GM12801 (cell line): Measurements from ENCODE around the gene FAM120A.

Experiments
- TF ChIP-seq, protein P1 (sequence below): IDR thresholded peaks from one replicate; pipeline ENCODE4 v1.5.1; 2011; ENCODE audit warnings: control low read depth; ENCODE audit not compliant: insufficient read length; ENCODE audit errors: extremely low read depth

The FAM120A gene

DNA sequence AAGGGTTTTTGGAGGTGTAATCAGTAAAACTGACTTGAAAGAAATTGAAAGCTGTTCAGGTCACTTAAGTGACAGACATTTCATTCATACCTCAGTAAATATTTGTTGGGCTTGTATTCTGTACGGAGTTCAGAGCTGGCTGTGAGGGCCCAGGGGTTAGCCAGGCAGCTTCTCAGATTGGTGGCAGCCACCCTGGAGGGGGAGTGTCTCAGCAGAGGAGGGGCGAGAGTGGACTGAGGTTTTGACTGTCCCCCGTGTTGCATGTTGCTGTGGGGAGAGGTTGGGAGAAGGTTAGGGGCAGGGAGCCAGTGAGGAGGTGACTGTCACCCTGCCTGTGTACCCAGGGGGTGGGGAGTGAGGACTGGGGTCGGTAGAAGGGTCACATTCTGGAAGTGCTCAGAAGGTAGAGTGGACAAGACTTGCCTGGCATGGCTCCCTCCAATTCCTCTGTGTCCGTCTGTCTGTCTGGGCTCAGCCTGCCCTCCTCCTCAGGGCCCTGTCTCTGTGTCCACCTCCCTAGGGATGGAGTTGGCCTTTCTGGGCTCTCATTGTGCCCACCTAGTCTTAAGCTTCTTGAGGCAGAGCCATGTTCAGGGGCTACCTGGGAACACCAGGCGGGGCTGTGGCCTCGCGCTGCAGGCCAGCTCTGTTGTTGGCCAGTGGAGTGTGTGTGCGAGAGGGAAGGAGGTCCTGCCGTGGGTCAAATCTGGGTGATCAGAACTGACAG, 129.3 kb downstream of the FAM120A start:
- TF ChIP-seq, protein P1, sequence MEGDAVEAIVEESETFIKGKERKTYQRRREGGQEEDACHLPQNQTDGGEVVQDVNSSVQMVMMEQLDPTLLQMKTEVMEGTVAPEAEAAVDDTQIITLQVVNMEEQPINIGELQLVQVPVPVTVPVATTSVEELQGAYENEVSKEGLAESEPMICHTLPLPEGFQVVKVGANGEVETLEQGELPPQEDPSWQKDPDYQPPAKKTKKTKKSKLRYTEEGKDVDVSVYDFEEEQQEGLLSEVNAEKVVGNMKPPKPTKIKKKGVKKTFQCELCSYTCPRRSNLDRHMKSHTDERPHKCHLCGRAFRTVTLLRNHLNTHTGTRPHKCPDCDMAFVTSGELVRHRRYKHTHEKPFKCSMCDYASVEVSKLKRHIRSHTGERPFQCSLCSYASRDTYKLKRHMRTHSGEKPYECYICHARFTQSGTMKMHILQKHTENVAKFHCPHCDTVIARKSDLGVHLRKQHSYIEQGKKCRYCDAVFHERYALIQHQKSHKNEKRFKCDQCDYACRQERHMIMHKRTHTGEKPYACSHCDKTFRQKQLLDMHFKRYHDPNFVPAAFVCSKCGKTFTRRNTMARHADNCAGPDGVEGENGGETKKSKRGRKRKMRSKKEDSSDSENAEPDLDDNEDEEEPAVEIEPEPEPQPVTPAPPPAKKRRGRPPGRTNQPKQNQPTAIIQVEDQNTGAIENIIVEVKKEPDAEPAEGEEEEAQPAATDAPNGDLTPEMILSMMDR, result no peak

DNA sequence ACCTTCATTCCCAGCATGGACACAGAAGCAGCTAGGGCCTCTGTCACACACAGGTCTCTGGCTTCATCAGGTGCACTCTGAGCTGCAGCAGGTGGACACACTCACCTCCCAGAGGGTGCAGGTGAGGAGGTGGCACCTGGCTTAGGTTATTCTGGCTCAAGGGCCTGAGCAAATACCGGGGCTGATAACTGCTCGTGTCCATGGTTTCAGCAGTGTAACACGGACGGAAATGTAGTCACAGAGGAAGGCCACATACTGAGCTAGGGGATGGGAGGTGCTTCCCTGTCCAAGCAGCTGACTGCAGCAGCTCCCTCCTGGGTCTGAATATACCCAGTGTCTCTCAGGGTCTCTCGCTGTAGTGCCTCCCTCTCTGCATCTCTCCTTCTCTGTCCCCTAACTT, 130.6 kb downstream of the FAM120A start:
- TF ChIP-seq, protein P1, result no peak

DNA sequence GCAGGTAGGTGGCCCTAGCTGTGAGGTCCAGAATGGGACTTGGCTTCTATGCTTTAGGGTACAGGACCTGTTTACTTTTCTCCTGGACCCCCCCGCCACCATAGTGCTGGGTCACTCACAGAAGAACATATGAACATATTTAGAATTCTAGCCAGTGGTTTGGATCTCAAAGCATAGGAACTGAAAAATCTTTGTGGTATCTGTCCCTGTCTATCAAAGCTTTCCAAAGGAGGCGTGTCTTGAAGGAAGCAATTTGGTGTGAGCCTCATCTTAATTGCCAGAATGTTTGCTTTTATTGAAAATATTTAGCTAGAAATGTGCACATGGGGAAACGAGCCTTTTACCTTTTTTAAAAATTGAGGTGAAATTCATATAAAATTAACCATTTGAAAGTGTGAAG, 131.1 kb downstream of the FAM120A start:
- TF ChIP-seq, protein P1, result no peak

DNA sequence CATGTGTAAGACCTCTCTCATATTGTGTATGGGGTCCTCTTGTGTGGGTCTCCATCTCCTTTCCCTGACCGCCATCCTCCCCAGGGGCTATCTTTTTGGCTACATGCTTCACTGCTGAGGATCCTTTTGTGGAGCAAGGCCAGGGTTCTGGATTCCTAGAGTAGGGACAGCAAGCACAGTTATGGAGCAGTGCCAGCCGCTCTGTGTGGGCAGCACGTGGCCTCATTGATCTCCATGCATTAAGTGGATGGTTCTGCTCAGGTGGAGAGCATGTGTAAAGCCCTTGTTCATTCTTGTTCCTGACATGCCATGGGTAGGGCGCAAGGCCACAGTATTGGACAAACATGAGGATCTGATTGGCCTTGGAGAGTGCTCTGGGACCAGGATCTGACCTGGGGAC, 133.8 kb downstream of the FAM120A start:
- TF ChIP-seq, protein P1, result no peak

DNA sequence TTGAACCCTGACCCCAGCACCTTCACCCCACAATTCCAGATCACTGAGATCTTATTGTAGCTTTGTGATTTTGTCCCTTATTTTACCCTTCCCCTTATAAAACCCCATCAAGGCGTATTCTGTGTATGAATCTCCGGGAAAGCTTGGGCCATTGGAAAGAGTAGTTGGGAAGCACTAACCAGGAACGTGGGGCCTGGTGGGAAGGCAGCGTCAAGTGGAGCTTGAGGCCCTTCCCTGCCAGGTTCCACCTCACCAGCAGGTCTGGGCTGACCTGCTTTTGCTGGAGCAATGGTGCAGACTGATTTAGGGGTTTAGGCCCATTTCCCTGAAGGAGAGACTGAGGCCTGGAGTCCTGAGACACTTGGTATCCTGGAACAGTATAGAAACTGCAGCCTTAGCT, 134.2 kb downstream of the FAM120A start:
- TF ChIP-seq, protein P1, result no peak

DNA sequence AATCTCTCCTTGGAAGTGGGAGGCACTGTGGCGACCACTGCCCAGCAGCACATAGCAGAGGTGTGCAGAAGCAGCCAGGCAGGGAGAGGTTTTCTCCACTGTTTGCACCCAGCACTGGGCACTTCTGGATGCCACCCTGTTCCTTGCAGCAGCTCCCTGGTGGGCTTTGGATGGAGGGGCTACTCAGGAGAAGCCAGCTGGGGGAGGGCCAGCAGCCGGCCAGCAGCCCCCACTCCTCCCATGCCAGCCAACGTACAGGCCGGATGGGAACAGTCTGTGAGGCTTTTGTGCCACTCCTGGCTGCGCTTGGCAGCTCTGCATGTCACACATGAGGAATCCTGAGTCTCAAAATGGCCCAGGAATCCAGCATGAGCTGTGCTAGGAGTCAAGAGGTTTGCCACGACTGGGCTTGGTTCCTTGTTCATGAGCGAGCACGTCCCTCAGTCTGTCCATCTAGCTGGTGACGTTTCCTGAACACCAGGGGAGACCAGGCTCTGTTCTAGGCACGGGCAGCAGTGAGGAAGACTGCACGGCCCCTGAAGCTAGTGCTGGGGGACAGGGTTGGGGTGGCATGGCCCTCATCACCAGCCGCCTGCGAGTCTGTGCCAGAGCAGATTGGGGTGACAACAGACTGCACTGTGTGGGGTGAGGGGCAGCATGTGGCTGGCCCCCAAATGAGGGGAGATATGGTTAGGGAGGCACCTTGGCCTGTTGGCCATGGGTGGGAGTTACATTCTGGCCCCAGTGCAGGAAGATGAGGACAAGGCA, 135.0 kb downstream of the FAM120A start:
- TF ChIP-seq, protein P1, result no peak

DNA sequence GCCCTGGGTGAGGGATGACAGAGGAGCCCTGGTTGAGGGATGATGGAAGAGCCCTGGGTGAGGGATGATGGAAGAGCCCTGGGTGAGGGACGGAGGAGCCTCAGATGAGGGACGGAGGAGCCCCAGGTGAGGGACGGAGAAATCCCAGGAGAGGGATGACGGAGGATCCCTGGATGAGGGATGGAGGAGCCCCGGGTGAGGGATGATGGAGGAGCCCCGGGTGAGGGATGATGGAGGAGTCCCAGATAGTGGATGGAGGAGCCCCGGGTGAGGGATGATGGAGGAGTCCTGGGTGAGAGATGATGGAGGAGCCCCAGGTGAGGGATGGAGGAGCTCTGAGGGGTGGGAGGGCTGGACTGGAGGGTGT, 135.8 kb downstream of the FAM120A start:
- TF ChIP-seq, protein P1, result no peak
